Caco-2 (cell line): ENCODE measurements around the gene PHLDA2. TPM values are rescaled to one million over a fixed set of nuclear protein-coding genes. Genes with fewer than 3 reads are reported as not detected.

Experiments
- BruUV-seq: library from RNA; stranded (reverse); fragments of 400-500 nt; replicated peaks from 2 replicates; lab custom pipeline; 2021; lab: Mats Ljungman, UMichigan
- CTCF ChIA-PET: fragments of 300-600 bp; sonication (Branson Sonifier 250); formaldehyde crosslinking; loops from one replicate; lab custom pipeline; 2022; ENCODE audit warnings: antibody characterized with exemption; lab: Charles Lee
- POLR2A ChIA-PET: fragments of 300-600 bp; sonication (Branson Sonifier 250); formaldehyde crosslinking; loops from one replicate; lab custom pipeline; 2022; ENCODE audit warnings: antibody characterized with exemption; lab: Charles Lee
- DNase-seq, 2 experiments: peaks; one replicate each; pipeline versions ENCODE4 v3.0.0 to v3.0.0-alpha.2; 2020 to 2022
- H3K27me3 ChIP-seq: replicated peaks from 2 replicates; pipeline ENCODE4 v1.6.0; 2011; ENCODE audit warnings: low read length; ENCODE audit not compliant: control insufficient read depth, insufficient read depth
- H3K36me3 ChIP-seq: 2 replicates; pipeline ENCODE4 v1.5.1; 2011; ENCODE audit warnings: low read length; ENCODE audit not compliant: control insufficient read depth, insufficient read depth
- H3K4me1 ChIP-seq: fragments of 250-450 bp; sonication (Bioruptor Pico); 2 replicates; pipeline ENCODE4 v1.5.1; 2020; ENCODE audit warnings: mild to moderate bottlenecking
- H3K4me3 ChIP-seq: 2 replicates; pipeline ENCODE4 v1.5.1; 2011; ENCODE audit warnings: low read depth, mild to moderate bottlenecking, control low read depth, low read length
- H3K9me3 ChIP-seq: fragments of 250-450 bp; sonication (Bioruptor Pico); 2 replicates; pipeline ENCODE4 v1.5.1; 2020; ENCODE audit warnings: mild to moderate bottlenecking, moderate library complexity
- H3K27ac Mint-ChIP-seq: one replicate; pipeline ENCODE4 v1.8.0; 2022; ENCODE audit warnings: mixed read lengths; ENCODE audit not compliant: unreplicated experiment
- H3K27me3 Mint-ChIP-seq: one replicate; pipeline ENCODE4 v1.8.0; 2022; ENCODE audit warnings: mixed read lengths; ENCODE audit not compliant: insufficient read depth, unreplicated experiment
- H3K36me3 Mint-ChIP-seq: one replicate; pipeline ENCODE4 v1.8.0; 2022; ENCODE audit warnings: mild to moderate bottlenecking, mixed read lengths; ENCODE audit not compliant: insufficient read depth, unreplicated experiment
- H3K4me1 Mint-ChIP-seq: one replicate; pipeline ENCODE4 v1.8.0; 2022; ENCODE audit warnings: low read depth, mixed read lengths; ENCODE audit not compliant: unreplicated experiment
- H3K4me3 Mint-ChIP-seq: one replicate; pipeline ENCODE4 v1.8.0; 2022; ENCODE audit warnings: mild to moderate bottlenecking, moderate library complexity, mixed read lengths; ENCODE audit not compliant: unreplicated experiment
- H3K9me3 Mint-ChIP-seq: one replicate; pipeline ENCODE4 v1.8.0; 2022; ENCODE audit warnings: mixed read lengths; ENCODE audit not compliant: unreplicated experiment
- CTCF ChIP-seq, 2 experiments: fragments of 200-600 bp in 1 of 2; IDR thresholded peaks; 1 replicate in 1 of 2; 2 replicates in 1 of 2; pipeline versions ENCODE4 v1.5.1 to v1.8.0; 2011 to 2022; ENCODE audit warnings: antibody characterized with exemption in 1 of 2, control low read depth in 1 of 2, inconsistent platforms in 1 of 2, low read depth in 1 of 2, low read length in 1 of 2, mild to moderate bottlenecking in 1 of 2, moderate library complexity in 1 of 2; ENCODE audit not compliant: insufficient read depth in 1 of 2, severe bottlenecking in 1 of 2, unreplicated experiment in 1 of 2
- intact Hi-C: fragments of 100-400 bp; cut with micrococcal nuclease; formaldehyde crosslinking; loops from one replicate; pipeline ENCODE4 v1.10.0; 2022; ENCODE audit not compliant: unreplicated experiment
- total RNA-seq: library from RNA; stranded (reverse); gene quantifications from 2 replicates; pipeline ENCODE4 v1.2.3, GENCODE V29; 2022

PHLDA2 gene
- total RNA-seq, 1 experiment from 2014 or later = 19.1 TPM

DNA sequence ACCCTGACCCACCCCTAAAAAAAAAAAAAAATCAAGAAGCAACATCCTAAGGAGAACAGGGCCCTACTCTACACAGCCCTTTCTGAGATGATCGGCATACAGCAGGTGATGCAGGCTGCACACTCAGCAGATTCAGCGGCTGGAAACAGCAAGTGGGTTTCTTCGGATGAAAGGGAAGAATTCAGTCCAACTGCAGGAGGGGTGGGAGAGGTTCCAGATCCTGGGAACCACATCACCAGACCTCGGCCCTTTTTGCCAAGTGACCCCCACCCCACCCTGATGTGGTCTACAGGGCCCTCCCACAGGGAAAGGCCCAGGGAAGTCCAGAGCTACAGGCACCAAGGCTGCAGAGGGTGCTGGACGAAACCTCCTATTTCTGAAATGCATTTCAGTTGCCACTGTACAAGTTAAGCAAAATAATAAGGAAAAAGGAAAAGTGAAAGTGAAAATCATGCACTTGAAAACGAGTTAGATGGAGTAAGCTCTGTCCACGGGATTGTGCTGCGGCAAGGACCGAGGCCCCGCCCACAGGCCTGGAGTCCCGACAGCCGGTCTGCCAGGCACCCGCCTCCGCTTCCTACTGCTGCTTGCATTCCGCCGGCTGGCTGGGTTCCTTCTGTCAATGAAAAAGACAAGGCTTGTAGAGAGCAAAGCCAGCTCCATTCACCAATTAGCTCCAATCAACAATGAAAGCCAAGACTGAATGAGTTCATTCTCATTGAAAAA, 16.0 kb upstream of the PHLDA2 start:
- POLR2A ChIA-PET = no interaction called here
- DNase-seq = no peak
- no peaks in the 10 kb centered on the region for H3K27me3 Mint-ChIP-seq
- no peak overlapping the region for H3K27ac Mint-ChIP-seq
- no peak for TF ChIP-seq CTCF (IDR thresholded peaks at IDR 0.05; ENCODE audit: insufficient read depth in 1 of 2, low read depth in 1 of 2, low read length in 1 of 2, severe bottlenecking in 1 of 2, unreplicated experiment in 1 of 2)
- Histone ChIP-seq H3K27me3 (no peaks in the 10 kb centered on the region), H3K9me3 (no peaks in the 10 kb centered on the region), H3K4me1 (no peaks in the 10 kb centered on the region), H3K4me3 (no peak overlapping the region), H3K36me3 (peaks cover 3% of the 10 kb centered on the region)
- BruUV-seq = no TSS peak
- H3K4me3 Mint-ChIP-seq = no peak overlapping the region
- CTCF ChIA-PET = no interaction called here
- H3K4me1 Mint-ChIP-seq = peaks cover 13% of the 10 kb centered on the region
- H3K36me3 Mint-ChIP-seq = peaks cover 94% of the 10 kb centered on the region
- intact Hi-C loops = no loop called here
- no peaks in the 10 kb centered on the region for H3K9me3 Mint-ChIP-seq

DNA sequence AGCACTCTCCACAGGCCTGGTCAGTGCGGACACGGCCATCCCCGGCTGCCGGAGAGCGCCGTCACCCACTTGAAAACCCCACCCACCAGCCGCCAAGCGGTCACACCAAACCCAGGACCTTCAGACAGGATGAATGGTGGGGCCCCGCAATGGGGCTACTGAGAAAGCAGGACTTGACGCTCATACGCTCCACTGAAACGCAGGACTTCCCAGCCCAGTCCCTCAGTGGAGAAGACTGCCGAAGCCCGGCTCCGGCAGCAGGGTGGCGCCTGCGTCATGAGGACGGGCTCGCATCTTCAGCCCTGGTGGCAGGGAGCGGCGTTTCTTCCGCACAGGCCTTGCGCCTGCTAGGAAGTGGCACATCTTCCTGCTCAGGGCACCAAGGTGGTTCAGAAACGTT, 15.3 kb upstream of the PHLDA2 start:
- no peak overlapping the region for H3K4me3 Mint-ChIP-seq
- intact Hi-C loops = no loop called here
- BruUV-seq = TSS peak; percentile 33
- no peak overlapping the region for H3K27ac Mint-ChIP-seq
- H3K36me3 ChIP-seq = peaks cover 3% of the 10 kb centered on the region
- no peak overlapping the region for H3K4me3 ChIP-seq
- peaks cover 94% of the 10 kb centered on the region for H3K36me3 Mint-ChIP-seq
- no peaks in the 10 kb centered on the region for H3K27me3 Mint-ChIP-seq
- H3K4me1 ChIP-seq = no peaks in the 10 kb centered on the region
- ChIA-PET POLR2A (no interaction called here), CTCF (no interaction called here)
- H3K27me3 ChIP-seq = no peaks in the 10 kb centered on the region
- no peak for DNase-seq
- peaks cover 6% of the 10 kb centered on the region for H3K4me1 Mint-ChIP-seq
- TF ChIP-seq CTCF (IDR thresholded peaks at IDR 0.05; ENCODE audit: insufficient read depth in 1 of 2, low read depth in 1 of 2, low read length in 1 of 2, severe bottlenecking in 1 of 2, unreplicated experiment in 1 of 2) = no peak
- H3K9me3 ChIP-seq = peaks cover 4% of the 10 kb centered on the region
- H3K9me3 Mint-ChIP-seq = no peaks in the 10 kb centered on the region

DNA sequence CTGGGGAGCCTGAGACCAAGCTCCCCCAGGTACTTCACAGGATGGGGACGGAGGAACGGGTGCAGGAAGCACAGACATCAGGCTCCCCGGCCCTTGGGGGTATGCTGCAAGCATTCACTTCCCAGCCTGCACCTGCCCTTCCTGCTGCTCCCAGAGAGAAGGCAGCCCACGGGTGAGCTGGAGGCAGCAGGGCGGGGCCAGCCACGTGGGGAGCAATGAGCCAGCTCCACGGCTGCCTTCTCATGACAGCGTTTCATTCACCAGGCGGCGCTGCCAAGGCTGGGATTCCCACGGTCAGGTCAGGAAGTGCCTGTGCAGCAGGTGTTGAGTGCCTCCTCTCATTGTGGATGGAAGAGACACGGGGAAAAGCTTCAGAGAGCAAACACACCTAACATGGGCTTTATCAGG, 14.5 kb upstream of the PHLDA2 start:
- Mint-ChIP-seq H3K36me3 (peaks cover 94% of the 10 kb centered on the region), H3K4me3 (no peak overlapping the region), H3K27me3 (no peaks in the 10 kb centered on the region), H3K27ac (no peak overlapping the region), H3K9me3 (peaks cover 3% of the 10 kb centered on the region), H3K4me1 (no peaks in the 10 kb centered on the region)
- no peak for TF ChIP-seq CTCF (IDR thresholded peaks at IDR 0.05; ENCODE audit: insufficient read depth in 1 of 2, low read depth in 1 of 2, low read length in 1 of 2, severe bottlenecking in 1 of 2, unreplicated experiment in 1 of 2)
- CTCF ChIA-PET = interaction anchor here (0.7 kb wide), 1 partner anchor 14 kb away, joined by 3 read pairs; no protein-coding TSS in a partner anchor
- peaks cover 3% of the 10 kb centered on the region for H3K36me3 ChIP-seq
- H3K4me3 ChIP-seq = no peak overlapping the region
- peaks cover 11% of the 10 kb centered on the region for H3K9me3 ChIP-seq
- POLR2A ChIA-PET = no interaction called here
- no peak for DNase-seq
- no peaks in the 10 kb centered on the region for H3K4me1 ChIP-seq
- no TSS peak for BruUV-seq
- no peaks in the 10 kb centered on the region for H3K27me3 ChIP-seq
- intact Hi-C loops = no loop called here
